GM23338 (cell line): Measurements from ENCODE around the gene SLA2.

Experiments
- CREB1 ChIP-seq: fragments of 250-450 bp; sonication (Bioruptor Pico); IDR thresholded peaks from 2 replicates; pipeline ENCODE4 v1.5.0; 2020; ENCODE audit warnings: low read depth, mild to moderate bottlenecking, moderate library complexity
- EZH2 ChIP-seq: fragments of 200-600 bp; sonication (generic); IDR thresholded peaks from one replicate; pipeline ENCODE4 v1.8.0; 2017; ENCODE audit warnings: antibody characterized with exemption, mild to moderate bottlenecking, low read depth; ENCODE audit not compliant: unreplicated experiment
- EZH2phosphoT487 ChIP-seq: fragments of 200-600 bp; sonication (generic); IDR thresholded peaks from one replicate; pipeline ENCODE4 v1.8.1; 2018; ENCODE audit warnings: antibody characterized with exemption; ENCODE audit not compliant: unreplicated experiment
- JUNB ChIP-seq: IDR thresholded peaks from one replicate; pipeline ENCODE4 v1.6.1; 2016; ENCODE audit warnings: antibody characterized with exemption; ENCODE audit not compliant: unreplicated experiment
- NANOG ChIP-seq: IDR thresholded peaks from 2 replicates; pipeline ENCODE4 v1.6.1; 2016; ENCODE audit warnings: antibody characterized with exemption, borderline replicate concordance
- POLR2AphosphoS5 ChIP-seq: IDR thresholded peaks from 2 replicates; pipeline ENCODE4 v1.6.1; 2016; ENCODE audit warnings: antibody characterized with exemption, low read depth
- ZNF114 ChIP-seq: fragments of 250-450 bp; sonication (Bioruptor Pico); IDR thresholded peaks from 2 replicates; pipeline ENCODE4 v1.5.0; 2020; ENCODE audit warnings: mild to moderate bottlenecking, moderate library complexity
- ZNF331 ChIP-seq: fragments of 250-450 bp; sonication (Bioruptor Pico); IDR thresholded peaks from 2 replicates; pipeline ENCODE4 v1.5.0; 2020; ENCODE audit warnings: low read depth, mild to moderate bottlenecking, moderate library complexity
- TF ChIP-seq, protein P1 (sequence below): IDR thresholded peaks from 2 replicates; pipeline ENCODE4 v1.6.1; 2016; ENCODE audit warnings: antibody characterized with exemption
- TF ChIP-seq, protein P2 (sequence below), 2 experiments: fragments of 200-600 bp in 1 of 2; sonication (generic) in 1 of 2; conservative IDR thresholded peaks; 2 replicates each; pipeline versions ENCODE4 v1.5.1 to v1.6.1; 2016 to 2017; ENCODE audit warnings: antibody characterized with exemption in 2 of 2, low read depth in 2 of 2, mild to moderate bottlenecking in 2 of 2, moderate library complexity in 1 of 2
- TF ChIP-seq, protein P3 (sequence below): IDR thresholded peaks from one replicate; pipeline ENCODE4 v1.6.1; 2018; ENCODE audit warnings: antibody characterized with exemption; ENCODE audit not compliant: unreplicated experiment

DNA sequence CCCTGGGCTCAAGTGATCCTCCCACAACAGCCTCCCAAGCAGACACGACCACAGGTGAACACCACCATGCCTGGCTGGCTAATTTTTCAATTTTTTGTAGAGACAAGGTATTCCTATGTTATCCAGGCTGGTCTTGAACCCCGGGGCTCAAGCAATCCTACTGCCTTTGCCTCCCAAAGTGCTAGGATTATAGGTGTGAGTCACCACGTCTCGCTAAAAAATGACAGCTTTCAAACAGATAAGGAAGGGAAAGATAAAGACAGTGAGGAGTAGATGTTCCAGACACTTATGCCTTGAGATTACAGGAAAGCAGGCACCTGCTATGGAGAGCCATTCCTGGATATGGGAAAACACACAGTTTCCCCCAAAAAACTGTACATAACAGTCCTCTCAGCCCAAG, 40.9 kb upstream of the SLA2 start:
- TF ChIP-seq, protein P1, sequence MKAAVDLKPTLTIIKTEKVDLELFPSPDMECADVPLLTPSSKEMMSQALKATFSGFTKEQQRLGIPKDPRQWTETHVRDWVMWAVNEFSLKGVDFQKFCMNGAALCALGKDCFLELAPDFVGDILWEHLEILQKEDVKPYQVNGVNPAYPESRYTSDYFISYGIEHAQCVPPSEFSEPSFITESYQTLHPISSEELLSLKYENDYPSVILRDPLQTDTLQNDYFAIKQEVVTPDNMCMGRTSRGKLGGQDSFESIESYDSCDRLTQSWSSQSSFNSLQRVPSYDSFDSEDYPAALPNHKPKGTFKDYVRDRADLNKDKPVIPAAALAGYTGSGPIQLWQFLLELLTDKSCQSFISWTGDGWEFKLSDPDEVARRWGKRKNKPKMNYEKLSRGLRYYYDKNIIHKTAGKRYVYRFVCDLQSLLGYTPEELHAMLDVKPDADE, result no peak
- TF ChIP-seq EZH2, result no peak
- TF ChIP-seq, protein P2, sequence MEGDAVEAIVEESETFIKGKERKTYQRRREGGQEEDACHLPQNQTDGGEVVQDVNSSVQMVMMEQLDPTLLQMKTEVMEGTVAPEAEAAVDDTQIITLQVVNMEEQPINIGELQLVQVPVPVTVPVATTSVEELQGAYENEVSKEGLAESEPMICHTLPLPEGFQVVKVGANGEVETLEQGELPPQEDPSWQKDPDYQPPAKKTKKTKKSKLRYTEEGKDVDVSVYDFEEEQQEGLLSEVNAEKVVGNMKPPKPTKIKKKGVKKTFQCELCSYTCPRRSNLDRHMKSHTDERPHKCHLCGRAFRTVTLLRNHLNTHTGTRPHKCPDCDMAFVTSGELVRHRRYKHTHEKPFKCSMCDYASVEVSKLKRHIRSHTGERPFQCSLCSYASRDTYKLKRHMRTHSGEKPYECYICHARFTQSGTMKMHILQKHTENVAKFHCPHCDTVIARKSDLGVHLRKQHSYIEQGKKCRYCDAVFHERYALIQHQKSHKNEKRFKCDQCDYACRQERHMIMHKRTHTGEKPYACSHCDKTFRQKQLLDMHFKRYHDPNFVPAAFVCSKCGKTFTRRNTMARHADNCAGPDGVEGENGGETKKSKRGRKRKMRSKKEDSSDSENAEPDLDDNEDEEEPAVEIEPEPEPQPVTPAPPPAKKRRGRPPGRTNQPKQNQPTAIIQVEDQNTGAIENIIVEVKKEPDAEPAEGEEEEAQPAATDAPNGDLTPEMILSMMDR (conservative IDR thresholded peaks at IDR 0.05; ENCODE audit: low read depth in 2 of 2), result no peak
- no peak for TF ChIP-seq JUNB
- no peak for TF ChIP-seq POLR2AphosphoS5
- TF ChIP-seq ZNF331 (CRISPR knock-in tag), result no peak
- TF ChIP-seq CREB1, result no peak
- TF ChIP-seq EZH2phosphoT487, result no peak
- TF ChIP-seq, protein P3, sequence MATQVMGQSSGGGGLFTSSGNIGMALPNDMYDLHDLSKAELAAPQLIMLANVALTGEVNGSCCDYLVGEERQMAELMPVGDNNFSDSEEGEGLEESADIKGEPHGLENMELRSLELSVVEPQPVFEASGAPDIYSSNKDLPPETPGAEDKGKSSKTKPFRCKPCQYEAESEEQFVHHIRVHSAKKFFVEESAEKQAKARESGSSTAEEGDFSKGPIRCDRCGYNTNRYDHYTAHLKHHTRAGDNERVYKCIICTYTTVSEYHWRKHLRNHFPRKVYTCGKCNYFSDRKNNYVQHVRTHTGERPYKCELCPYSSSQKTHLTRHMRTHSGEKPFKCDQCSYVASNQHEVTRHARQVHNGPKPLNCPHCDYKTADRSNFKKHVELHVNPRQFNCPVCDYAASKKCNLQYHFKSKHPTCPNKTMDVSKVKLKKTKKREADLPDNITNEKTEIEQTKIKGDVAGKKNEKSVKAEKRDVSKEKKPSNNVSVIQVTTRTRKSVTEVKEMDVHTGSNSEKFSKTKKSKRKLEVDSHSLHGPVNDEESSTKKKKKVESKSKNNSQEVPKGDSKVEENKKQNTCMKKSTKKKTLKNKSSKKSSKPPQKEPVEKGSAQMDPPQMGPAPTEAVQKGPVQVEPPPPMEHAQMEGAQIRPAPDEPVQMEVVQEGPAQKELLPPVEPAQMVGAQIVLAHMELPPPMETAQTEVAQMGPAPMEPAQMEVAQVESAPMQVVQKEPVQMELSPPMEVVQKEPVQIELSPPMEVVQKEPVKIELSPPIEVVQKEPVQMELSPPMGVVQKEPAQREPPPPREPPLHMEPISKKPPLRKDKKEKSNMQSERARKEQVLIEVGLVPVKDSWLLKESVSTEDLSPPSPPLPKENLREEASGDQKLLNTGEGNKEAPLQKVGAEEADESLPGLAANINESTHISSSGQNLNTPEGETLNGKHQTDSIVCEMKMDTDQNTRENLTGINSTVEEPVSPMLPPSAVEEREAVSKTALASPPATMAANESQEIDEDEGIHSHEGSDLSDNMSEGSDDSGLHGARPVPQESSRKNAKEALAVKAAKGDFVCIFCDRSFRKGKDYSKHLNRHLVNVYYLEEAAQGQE, result no peak
- no peak for TF ChIP-seq NANOG
- no peak for TF ChIP-seq ZNF114
